Neutrophil (primary cell): ENCODE data around the gene THAP9.
"Not testable (repeated sequence)": the region's sequence is repeated elsewhere in the genome, so short reads cannot be mapped to it uniquely, and the experiment has no call there.

Source experiments
- H3K27ac ChIP-seq: fragments of 200-600 bp; sonication (generic); 2 replicates; pipeline ENCODE4 v1.5.1; 2016; ENCODE audit warnings: mild to moderate bottlenecking, moderate library complexity
- H3K27me3 ChIP-seq: fragments of 200-600 bp; sonication (generic); 2 replicates; pipeline ENCODE4 v1.6.0; 2016; ENCODE audit warnings: mild to moderate bottlenecking
- H3K36me3 ChIP-seq: fragments of 200-600 bp; sonication (generic); 2 replicates; pipeline ENCODE4 v1.5.1; 2017
- H3K4me1 ChIP-seq, 2 experiments: fragments of 200-600 bp in 1 of 2; sonication (generic) in 1 of 2; 1 replicate in 1 of 2; 2 replicates in 1 of 2; pipeline versions ENCODE4 v1.5.1 to v1.6.1; 2013 to 2016; ENCODE audit warnings: low read depth in 1 of 2, low read length in 1 of 2, mild to moderate bottlenecking in 1 of 2, moderate library complexity in 1 of 2; ENCODE audit not compliant: control insufficient read depth in 1 of 2, insufficient read depth in 1 of 2
- H3K4me3 ChIP-seq, 2 experiments: fragments of 200-600 bp in 1 of 2; sonication (generic) in 1 of 2; 1 replicate in 1 of 2; 2 replicates in 1 of 2; pipeline ENCODE4 v1.5.1; 2013 to 2016; ENCODE audit warnings: low read depth in 1 of 2, low read length in 1 of 2, mild to moderate bottlenecking in 1 of 2, moderate library complexity in 1 of 2
- H3K9me3 ChIP-seq: fragments of 200-600 bp; sonication (generic); 2 replicates; pipeline ENCODE4 v1.5.1; 2016
- CTCF ChIP-seq: fragments of 200-600 bp; sonication (generic); IDR thresholded peaks from 2 replicates; pipeline ENCODE4 v1.5.1; 2016; ENCODE audit warnings: antibody characterized with exemption

THAP9 gene

GRCh38 chr4:82906469-82906868, 5.9 kb downstream of the THAP9 start:
- H3K27me3 ChIP-seq = no peaks in the 10 kb centered on the region
- no peaks in the 10 kb centered on the region for H3K9me3 ChIP-seq
- no peak overlapping the region for H3K4me3 ChIP-seq
- TF ChIP-seq CTCF = no peak
- no peaks in the 10 kb centered on the region for H3K36me3 ChIP-seq
- H3K27ac ChIP-seq = no peak overlapping the region
- peaks cover 4 to 7% of the 10 kb centered on the region in 2 experiments for H3K4me1 ChIP-seq

GRCh38 chr4:82909326-82909725, 8.8 kb downstream of the THAP9 start:
- H3K9me3 ChIP-seq = no peaks in the 10 kb centered on the region
- H3K27me3 ChIP-seq = no peaks in the 10 kb centered on the region
- H3K4me1 ChIP-seq = no peaks in the 10 kb centered on the region
- no peak for TF ChIP-seq CTCF
- H3K27ac ChIP-seq = no peak overlapping the region
- no peak overlapping the region for H3K4me3 ChIP-seq
- H3K36me3 ChIP-seq = no peaks in the 10 kb centered on the region

- TF ChIP-seq CTCF = no peak
- no peaks in the 10 kb centered on the region for H3K9me3 ChIP-seq
- peaks cover 5% of the 10 kb centered on the region for H3K36me3 ChIP-seq
- no peaks in the 10 kb centered on the region for H3K4me1 ChIP-seq
- H3K27me3 ChIP-seq = no peaks in the 10 kb centered on the region
- H3K4me3 ChIP-seq = no peak overlapping the region
- no peak overlapping the region for H3K27ac ChIP-seq
These were observed 12.8 kb downstream of the THAP9 start for GRCh38 chr4:82913305-82913704.

- H3K36me3 ChIP-seq, H3K27ac ChIP-seq, H3K4me3 ChIP-seq, H3K9me3 ChIP-seq, H3K4me1 ChIP-seq, H3K27me3 ChIP-seq: not testable (repeated sequence)
These were observed 13.4 kb downstream of the THAP9 start for GRCh38 chr4:82913968-82914367.

GRCh38 chr4:82918091-82918490, 17.6 kb downstream of the THAP9 start:
- Histone ChIP-seq H3K9me3 (no peaks in the 10 kb centered on the region), H3K27ac (no peak overlapping the region), H3K4me3 (no peak overlapping the region), H3K27me3 (no peaks in the 10 kb centered on the region), H3K4me1 (no peaks in the 10 kb centered on the region), H3K36me3 (peaks cover 5% of the 10 kb centered on the region)
- TF ChIP-seq CTCF = no peak

- TF ChIP-seq CTCF = no peak
- H3K4me3 ChIP-seq = no peak overlapping the region
- H3K9me3 ChIP-seq = no peaks in the 10 kb centered on the region
- H3K4me1 ChIP-seq = no peaks in the 10 kb centered on the region
- no peak overlapping the region for H3K27ac ChIP-seq
- H3K36me3 ChIP-seq = peaks cover 5% of the 10 kb centered on the region
- H3K27me3 ChIP-seq = no peaks in the 10 kb centered on the region
These were observed 18.9 kb downstream of the THAP9 start for GRCh38 chr4:82919386-82919785.
